Measurements from ENCODE around the gene DLGAP1. TPM values are rescaled to one million over a fixed set of nuclear protein-coding genes. Genes with fewer than 3 reads are reported as not detected.

DLGAP1 gene
- total and polyA plus RNA-seq, 2 of the 13 experiments (the other 11 are each of a cell fraction or from before 2014, with no cell fraction given): 0.01 TPM; not detected in 1

GRCh38 chr18:3723554-3723953 lies 731.6 kb downstream of the DLGAP1 start:
- no peaks in the 10 kb centered on the region for H3K36me3 ChIP-seq (replicated peaks in 1 of 2; ENCODE audit: control insufficient read depth in 1 of 2, insufficient read depth in 2 of 2, low read length in 2 of 2)
- H3K27ac ChIP-seq (ENCODE audit: extremely low read length, insufficient read depth, low read length): no peak overlapping the region
- CTCF ChIA-PET (ENCODE audit: low intra/inter-chr PET ratio, low total read pairs): no interaction called here
- H4K20me1 ChIP-seq (ENCODE audit: insufficient read depth, low read length): no peaks in the 10 kb centered on the region
- H3K4me3 ChIP-seq (replicated peaks in 1 of 3; ENCODE audit: insufficient read depth in 1 of 3, low read depth in 2 of 3, low read length in 3 of 3): peak overlapping the region in 2 of 3 experiments; percentile 11 to 25; a peak in 1 of 6 replicates
- peak overlapping the region; percentile 52 for H3K4me2 ChIP-seq (ENCODE audit: low read depth, low read length)
- POLR2A ChIA-PET: no interaction called here
- ATAC-seq: no peak
- H2AFZ ChIP-seq (ENCODE audit: low read length): no peak overlapping the region
- no peaks in the 10 kb centered on the region for H3K79me2 ChIP-seq (ENCODE audit: insufficient read depth, low read length)
- TF ChIP-seq HOXD1 (CRISPR knock-in tag; IDR thresholded peaks at IDR 0.05): no peak
- H3K9ac ChIP-seq (ENCODE audit: insufficient read depth, low read depth, low read length): no peak overlapping the region
- H3K27me3 ChIP-seq (ENCODE audit: control insufficient read depth in 1 of 2, insufficient read depth in 2 of 2, low read length in 2 of 2): peaks cover 0 to 9% of the 10 kb centered on the region in 2 experiments; a peak in 2 of 5 replicates
- in situ Hi-C loops (cut with HindIII; ENCODE audit: extremely low pct_ligation_motif_present, low pct_unique_long_range_greater_than_20kb): no loop called here
- BruUV-seq (replicated peaks): no TSS peak
- H3K9me3 ChIP-seq (ENCODE audit: low read length): no peaks in the 10 kb centered on the region
- FAIRE-seq: no peak
- no peak for DNase-seq (ENCODE audit: low spot score)
- H3K4me1 ChIP-seq (ENCODE audit: insufficient read depth, low read length): peaks cover 51% of the 10 kb centered on the region
- intact Hi-C loops (cut with micrococcal nuclease; ENCODE audit: unreplicated experiment): loop anchor here (1.0 kb wide), 1 partner anchor 24 kb away; no protein-coding TSS in a partner anchor

GRCh38 chr18:3722649-3723433 lies 732.3 kb downstream of the DLGAP1 start:
- no peaks in the 10 kb centered on the region for H3K36me3 ChIP-seq (replicated peaks in 1 of 2; ENCODE audit: control insufficient read depth in 1 of 2, insufficient read depth in 2 of 2, low read length in 2 of 2)
- ATAC-seq: peak; percentile 90
- peaks cover 51% of the 10 kb centered on the region for H3K4me1 ChIP-seq (ENCODE audit: insufficient read depth, low read length)
- in situ Hi-C loops (cut with HindIII; ENCODE audit: extremely low pct_ligation_motif_present, low pct_unique_long_range_greater_than_20kb): no loop called here
- peak overlapping the region in 2 of 3 experiments; percentile 11 to 25; a peak in 1 of 6 replicates for H3K4me3 ChIP-seq (replicated peaks in 1 of 3; ENCODE audit: insufficient read depth in 1 of 3, low read depth in 2 of 3, low read length in 3 of 3)
- H2AFZ ChIP-seq (ENCODE audit: low read length): no peak overlapping the region
- H3K27ac ChIP-seq (ENCODE audit: extremely low read length, insufficient read depth, low read length): peak overlapping the region; percentile 32
- CTCF ChIA-PET (ENCODE audit: low intra/inter-chr PET ratio, low total read pairs): no interaction called here
- no peaks in the 10 kb centered on the region for H3K79me2 ChIP-seq (ENCODE audit: insufficient read depth, low read length)
- H3K4me2 ChIP-seq (ENCODE audit: low read depth, low read length): peak overlapping the region; percentile 52
- no TSS peak for BruUV-seq (replicated peaks)
- under 1% methylated on average over 5 of the region's 5 CpGs for WGBS (ENCODE audit: low lambda C conversion rate)
- POLR2A ChIA-PET: no interaction called here
- H3K27me3 ChIP-seq (ENCODE audit: control insufficient read depth in 1 of 2, insufficient read depth in 2 of 2, low read length in 2 of 2): peaks cover 0 to 9% of the 10 kb centered on the region in 2 experiments; a peak in 2 of 5 replicates
- H4K20me1 ChIP-seq (ENCODE audit: insufficient read depth, low read length): no peaks in the 10 kb centered on the region
- intact Hi-C loops (cut with micrococcal nuclease; ENCODE audit: unreplicated experiment): loop anchor here (1.0 kb wide), 1 partner anchor 24 kb away; no protein-coding TSS in a partner anchor
- no peaks in the 10 kb centered on the region for H3K9me3 ChIP-seq (ENCODE audit: low read length)
- H3K9ac ChIP-seq (ENCODE audit: insufficient read depth, low read depth, low read length): no peak overlapping the region
- peak; percentile 55 for FAIRE-seq
- DNase-seq (ENCODE audit: low spot score): peak; percentile 72
- peak; percentile 42; the same call in 1 of the 2 replicates for TF ChIP-seq SOX5 (CRISPR knock-in tag; IDR thresholded peaks at IDR 0.05; ENCODE audit: borderline replicate concordance)
- peak; percentile 48; the same call in 1 of the 2 replicates for TF ChIP-seq SALL1 (CRISPR knock-in tag; IDR thresholded peaks at IDR 0.05)
- TF ChIP-seq ARID3A (IDR thresholded peaks at IDR 0.05; ENCODE audit: low read depth, low read length): peak; percentile 71; the same call in 1 of the 2 replicates
- no peak for TF ChIP-seq SOX6 (IDR thresholded peaks at IDR 0.05)
- TF ChIP-seq SOX6 (CRISPR knock-in tag; IDR thresholded peaks at IDR 0.05): peak; percentile 68; the same call in 1 of the 2 replicates
- no peak for TF ChIP-seq NFYB (CRISPR knock-in tag; IDR thresholded peaks at IDR 0.05)
- no peak for TF ChIP-seq NBN (conservative IDR thresholded peaks at IDR 0.05)
- no peak for TF ChIP-seq TAF1 (CRISPR knock-in tag; IDR thresholded peaks at IDR 0.05)
- peak; percentile 86 for TF ChIP-seq NFE2L2 (IDR thresholded peaks at IDR 0.05; ENCODE audit: low read length)
- TF ChIP-seq MAFK (conservative IDR thresholded peaks at IDR 0.05 in 1 of 2, IDR thresholded peaks at IDR 0.05 in 1 of 2; ENCODE audit: low read length in 2 of 2): peak; percentile 100
- no peak for TF ChIP-seq LCORL (IDR thresholded peaks at IDR 0.05)
- TF ChIP-seq LCORL (CRISPR knock-in tag; IDR thresholded peaks at IDR 0.05): peak; percentile 28; the same call in 1 of the 2 replicates
- TF ChIP-seq FOXO1 (CRISPR knock-in tag; IDR thresholded peaks at IDR 0.05): peak; percentile 56; the same call in 1 of the 2 replicates
- TF ChIP-seq HNF4A (CRISPR knock-in tag; IDR thresholded peaks at IDR 0.05): peak; percentile 59
- TF ChIP-seq NKX3-1 (CRISPR knock-in tag; IDR thresholded peaks at IDR 0.05): no peak
- TF ChIP-seq ZNF570 (CRISPR knock-in tag; IDR thresholded peaks at IDR 0.05; ENCODE audit: borderline replicate concordance): no peak
- 0 out of 2 replicates have a peak, but pooled peaks have one; percentile 41 for TF ChIP-seq BCL6 (CRISPR knock-in tag; IDR thresholded peaks at IDR 0.05)
- no peak for TF ChIP-seq PITX1 (CRISPR knock-in tag; IDR thresholded peaks at IDR 0.05)
- TF ChIP-seq ZZZ3 (CRISPR knock-in tag; IDR thresholded peaks at IDR 0.05; ENCODE audit: borderline replicate concordance): no peak

All from HepG2 (cell line).